HG02938 (cell line): ENCODE measurements around the gene RGL2.
"Not testable (repeated sequence)": the region's sequence is repeated elsewhere in the genome, so short reads cannot be mapped to it uniquely, and the experiment has no call there.

Experiments used
- ATAC-seq: cut with Tn5 transposase; IDR thresholded peaks from one replicate; pipeline ENCODE4 v1.9.1; 2021; ENCODE audit warnings: mild to moderate bottlenecking, moderate library complexity; ENCODE audit not compliant: unreplicated experiment

RGL2 gene, protein sequence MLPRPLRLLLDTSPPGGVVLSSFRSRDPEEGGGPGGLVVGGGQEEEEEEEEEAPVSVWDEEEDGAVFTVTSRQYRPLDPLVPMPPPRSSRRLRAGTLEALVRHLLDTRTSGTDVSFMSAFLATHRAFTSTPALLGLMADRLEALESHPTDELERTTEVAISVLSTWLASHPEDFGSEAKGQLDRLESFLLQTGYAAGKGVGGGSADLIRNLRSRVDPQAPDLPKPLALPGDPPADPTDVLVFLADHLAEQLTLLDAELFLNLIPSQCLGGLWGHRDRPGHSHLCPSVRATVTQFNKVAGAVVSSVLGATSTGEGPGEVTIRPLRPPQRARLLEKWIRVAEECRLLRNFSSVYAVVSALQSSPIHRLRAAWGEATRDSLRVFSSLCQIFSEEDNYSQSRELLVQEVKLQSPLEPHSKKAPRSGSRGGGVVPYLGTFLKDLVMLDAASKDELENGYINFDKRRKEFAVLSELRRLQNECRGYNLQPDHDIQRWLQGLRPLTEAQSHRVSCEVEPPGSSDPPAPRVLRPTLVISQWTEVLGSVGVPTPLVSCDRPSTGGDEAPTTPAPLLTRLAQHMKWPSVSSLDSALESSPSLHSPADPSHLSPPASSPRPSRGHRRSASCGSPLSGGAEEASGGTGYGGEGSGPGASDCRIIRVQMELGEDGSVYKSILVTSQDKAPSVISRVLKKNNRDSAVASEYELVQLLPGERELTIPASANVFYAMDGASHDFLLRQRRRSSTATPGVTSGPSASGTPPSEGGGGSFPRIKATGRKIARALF

GRCh38 chr6:33298773-33299236, at the start of gene RGL2:
Gene RGL2, minus strand, starts transcription at chr6:33298942. Its CDS starts 332 bp downstream, at chr6:33298610.
- peak; percentile 19 for ATAC-seq

- no peak for ATAC-seq
These were observed 49.1 kb upstream of the RGL2 start for GRCh38 chr6:33347816-33348215.

DNA sequence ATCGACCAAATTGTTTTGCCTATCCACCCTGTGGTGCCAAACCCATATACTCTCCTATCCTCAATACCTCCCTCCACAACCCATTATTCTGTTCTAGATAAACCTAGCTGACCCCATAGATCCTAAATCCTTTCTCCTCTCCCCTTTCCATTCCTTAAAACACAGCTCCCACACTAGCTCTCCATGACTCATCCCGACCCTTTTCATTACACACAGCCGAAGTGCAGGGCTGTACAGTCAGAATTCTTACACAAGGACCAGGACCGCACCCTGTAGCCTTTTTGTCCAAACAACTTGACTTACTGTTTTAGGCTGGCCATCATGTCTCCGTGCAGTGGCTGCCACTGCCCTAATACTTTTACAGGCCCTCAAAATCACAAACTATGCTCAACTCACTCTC, 48.2 kb upstream of the RGL2 start:
- not testable (repeated sequence) for ATAC-seq

GRCh38 chr6:33344701-33345697, 46.3 kb upstream of the RGL2 start:
- no peak for ATAC-seq

- no peak for ATAC-seq
These were observed 45.3 kb upstream of the RGL2 start for GRCh38 chr6:33343953-33344611.

- ATAC-seq, result not testable (repeated sequence)
These were observed 44.8 kb upstream of the RGL2 start for GRCh38 chr6:33343606-33343952.

GRCh38 chr6:33339193-33339592, 40.5 kb upstream of the RGL2 start:
- no peak for ATAC-seq

- no peak for ATAC-seq
These were observed 37.8 kb upstream of the RGL2 start for GRCh38 chr6:33336495-33336894.

- no peak for ATAC-seq
These were observed 37.2 kb upstream of the RGL2 start for GRCh38 chr6:33335916-33336315.

- no peak for ATAC-seq
These were observed 34.9 kb upstream of the RGL2 start for GRCh38 chr6:33333666-33334065.

- no peak for ATAC-seq
These were observed 32.0 kb upstream of the RGL2 start for GRCh38 chr6:33330736-33331135.

GRCh38 chr6:33329058-33329457, 30.3 kb upstream of the RGL2 start:
- ATAC-seq, result no peak

DNA sequence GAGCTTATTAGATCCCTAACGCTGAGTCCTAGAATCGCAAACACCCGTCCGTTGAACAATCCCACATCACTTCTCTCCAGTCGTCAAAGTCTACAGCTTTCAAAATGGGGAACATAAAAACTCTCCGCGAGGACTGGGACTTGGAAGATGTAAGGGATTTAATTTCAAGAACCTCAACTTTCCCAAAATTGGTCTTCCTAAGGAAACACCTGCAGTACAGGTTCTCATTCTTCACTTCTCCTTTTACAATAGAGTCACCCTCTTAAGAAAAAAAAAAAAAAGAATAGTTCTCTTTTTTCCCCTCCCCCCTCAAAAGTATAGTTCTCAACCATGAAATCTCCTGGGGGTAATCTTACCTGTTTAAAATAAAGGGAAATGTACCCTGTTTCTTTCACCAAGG, 25.4 kb upstream of the RGL2 start:
- no peak for ATAC-seq

- ATAC-seq, result no peak
These were observed 24.8 kb upstream of the RGL2 start for GRCh38 chr6:33323623-33323948.

DNA sequence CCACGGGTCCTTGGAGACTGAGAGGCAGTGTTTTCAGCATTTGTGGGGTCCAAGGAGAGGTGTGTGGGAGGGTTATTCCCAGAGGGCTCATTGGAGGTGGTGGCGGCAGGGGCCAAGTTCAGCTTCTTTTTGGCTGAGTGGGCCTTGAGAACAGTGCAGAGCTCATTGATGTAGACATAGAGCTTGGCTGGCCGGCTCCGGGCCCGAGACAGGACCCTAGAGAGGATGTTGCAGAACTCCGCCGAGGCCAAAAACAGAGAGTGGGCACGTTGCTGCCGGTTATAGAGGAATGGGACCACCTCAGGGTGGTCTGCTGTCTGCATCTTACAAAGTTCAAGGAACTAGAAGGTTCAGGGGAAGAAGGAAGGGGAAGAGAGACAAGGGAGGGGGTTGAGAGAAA, 22.5 kb upstream of the RGL2 start:
- no peak for ATAC-seq

GRCh38 chr6:33320315-33321181, 21.8 kb upstream of the RGL2 start:
- no peak for ATAC-seq

DNA sequence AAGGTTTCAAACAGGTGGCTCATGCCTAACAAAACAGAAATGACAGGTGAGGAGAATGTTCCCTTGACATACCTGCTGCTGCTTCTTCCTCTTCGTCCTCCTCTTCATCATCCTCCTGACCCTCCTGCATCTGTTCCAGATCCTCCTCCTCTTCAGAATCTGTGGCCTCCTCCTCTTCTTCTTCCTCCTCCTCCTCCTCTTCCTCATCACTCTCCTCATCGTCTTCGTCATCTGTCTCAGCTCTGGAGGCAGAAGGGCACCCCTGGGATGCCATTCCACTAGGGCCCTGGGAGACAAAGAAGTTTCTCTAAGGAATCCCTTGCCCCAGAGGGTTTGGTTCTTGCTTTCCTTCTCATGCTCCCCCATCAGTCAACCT, 21.2 kb upstream of the RGL2 start:
- no peak for ATAC-seq

DNA sequence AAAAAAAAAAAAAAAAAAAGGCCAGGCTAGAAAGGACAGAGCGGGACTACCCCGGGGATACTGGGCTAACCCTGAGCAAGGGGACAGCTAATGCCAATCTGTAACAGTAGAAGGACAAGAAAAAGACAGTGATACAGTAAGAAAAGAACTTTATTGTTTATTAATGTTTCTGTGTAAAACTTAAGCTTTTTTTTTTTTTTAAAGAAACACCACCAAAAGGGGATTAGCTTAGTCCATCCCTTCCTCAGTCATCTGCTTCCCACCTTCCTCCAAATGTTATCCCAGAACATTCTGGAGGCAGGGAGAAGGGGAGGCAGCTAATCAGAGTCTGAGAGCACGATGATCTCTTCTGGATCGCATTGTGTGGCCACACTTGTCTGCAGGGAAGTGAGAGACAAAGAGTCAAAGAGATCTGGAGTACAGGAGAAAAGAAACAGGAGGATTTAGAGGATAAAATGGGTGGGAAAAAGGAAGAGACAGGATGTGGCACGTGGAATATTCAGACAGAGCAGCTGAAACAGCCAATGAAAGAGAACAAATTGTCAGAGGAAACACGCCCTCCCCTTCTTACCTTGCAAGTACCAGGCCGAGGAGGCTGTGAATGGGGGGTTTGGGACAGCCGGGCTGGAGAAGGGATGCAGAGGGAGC, 19.8 kb upstream of the RGL2 start:
- ATAC-seq, result no peak
